ENCODE results near the gene HHAT.

- TF ChIP-seq CTCF (IDR thresholded peaks at IDR 0.05; ENCODE audit: low read depth, low read length) (no peak), POLR2A (IDR thresholded peaks at IDR 0.05; ENCODE audit: extremely low read depth, insufficient read length) (no peak)
- TF ChIP-seq, protein P1, sequence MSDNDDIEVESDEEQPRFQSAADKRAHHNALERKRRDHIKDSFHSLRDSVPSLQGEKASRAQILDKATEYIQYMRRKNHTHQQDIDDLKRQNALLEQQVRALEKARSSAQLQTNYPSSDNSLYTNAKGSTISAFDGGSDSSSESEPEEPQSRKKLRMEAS (IDR thresholded peaks at IDR 0.05; ENCODE audit: low read depth, low read length): no peak
Observed at GRCh38 chr1:210417881-210418280, 89.2 kb downstream of the HHAT start.
